ENCODE data around the gene EMP2.
A peak's percentile ranks its signal among the peaks of the same experiment; 100 is the strongest.
"Not testable (repeated sequence)": the region's sequence is repeated elsewhere in the genome, so short reads cannot be mapped to it uniquely, and the experiment has no call there.

Gene EMP2

GRCh38 chr16:10547708-10548107, 32.7 kb downstream of the EMP2 start:
- DNase-seq: no peak

GRCh38 chr16:10543231-10543977, 37.0 kb downstream of the EMP2 start:
- no peak for DNase-seq

- DNase-seq: no peak
Observed at GRCh38 chr16:10541366-10541765, 39.0 kb downstream of the EMP2 start.

- DNase-seq: no peak
Observed at GRCh38 chr16:10539793-10540192, 40.6 kb downstream of the EMP2 start.

- no peak for DNase-seq
Observed at GRCh38 chr16:10539236-10539635, 41.2 kb downstream of the EMP2 start.

GRCh38 chr16:10538583-10538982, 41.8 kb downstream of the EMP2 start:
- DNase-seq: no peak

- no peak for DNase-seq
Observed at GRCh38 chr16:10537946-10538345, 42.5 kb downstream of the EMP2 start.

GRCh38 chr16:10536814-10537389, 43.5 kb downstream of the EMP2 start:
- DNase-seq: no peak

GRCh38 chr16:10536328-10536727, 44.1 kb downstream of the EMP2 start:
- DNase-seq: not testable (repeated sequence)

GRCh38 chr16:10535461-10535860, 44.9 kb downstream of the EMP2 start:
- no peak for DNase-seq

GRCh38 chr16:10534748-10535147, 45.6 kb downstream of the EMP2 start:
- no peak for DNase-seq

- not testable (repeated sequence) for DNase-seq
Observed at GRCh38 chr16:10533612-10534011, 46.8 kb downstream of the EMP2 start.

- DNase-seq: no peak
Observed at GRCh38 chr16:10531582-10531981, 48.8 kb downstream of the EMP2 start.

GRCh38 chr16:10530685-10531084, 49.7 kb downstream of the EMP2 start:
- DNase-seq: no peak

- no peak for DNase-seq
Observed at GRCh38 chr16:10529895-10530669, 50.3 kb downstream of the EMP2 start.

- DNase-seq: no peak
Observed at GRCh38 chr16:10528635-10529034, 51.8 kb downstream of the EMP2 start.

GRCh38 chr16:10526962-10527361, 53.4 kb downstream of the EMP2 start:
- DNase-seq: no peak

- no peak for DNase-seq
Observed at GRCh38 chr16:10525214-10525825, 55.1 kb downstream of the EMP2 start.

- DNase-seq: peak; percentile 62
Observed at GRCh38 chr16:10522966-10523365, 57.4 kb downstream of the EMP2 start.

GRCh38 chr16:10521681-10522274, 58.6 kb downstream of the EMP2 start:
- DNase-seq: peak; percentile 72

GRCh38 chr16:10520869-10521578, 59.4 kb downstream of the EMP2 start:
- no peak for DNase-seq
